ENCODE results near the gene DAD1. TPM values are rescaled to one million over a fixed set of nuclear protein-coding genes. Genes with fewer than 3 reads are reported as not detected.

DAD1 gene
- total RNA-seq, 1 donor from 2014 or later: 145 TPM

- Histone ChIP-seq H3K4me1 (peaks cover 40% of the 10 kb centered on the region), H3K27me3 (no peaks in the 10 kb centered on the region), H3K9me3 (no peaks in the 10 kb centered on the region), H3K27ac (peak overlapping the region; percentile 41), H3K4me3 (no peak overlapping the region), H3K36me3 (no peaks in the 10 kb centered on the region)
- no peak for DNase-seq (ENCODE audit: extremely low spot score in 2 of 2)
- TF ChIP-seq POLR2A (IDR thresholded peaks at IDR 0.05) (no peak), POLR2AphosphoS5 (IDR thresholded peaks at IDR 0.05; ENCODE audit: insufficient read depth in 1 of 2, low read depth in 1 of 2) (peak in 1 of 2 donors; percentile 20)
- intact Hi-C loops (cut with DNase I): loop anchor here (10.0 kb wide), 2 partner anchors 155 to 305 kb away; no protein-coding TSS in a partner anchor
These were observed 38.9 kb downstream of the DAD1 start for GRCh38 chr14:22549981-22550673.

- no peak for DNase-seq (ENCODE audit: extremely low spot score in 2 of 2)
- peak overlapping the region; percentile 41 for H3K27ac ChIP-seq
- TF ChIP-seq CTCF (IDR thresholded peaks at IDR 0.05) (no peak), POLR2AphosphoS5 (IDR thresholded peaks at IDR 0.05; ENCODE audit: insufficient read depth in 1 of 2, low read depth in 1 of 2) (no peak), POLR2A (IDR thresholded peaks at IDR 0.05) (no peak)
- no peaks in the 10 kb centered on the region for H3K36me3 ChIP-seq
- H3K4me3 ChIP-seq: no peak overlapping the region
- intact Hi-C loops (cut with DNase I): no loop called here
- peaks cover 40% of the 10 kb centered on the region for H3K4me1 ChIP-seq
- no peaks in the 10 kb centered on the region for H3K9me3 ChIP-seq
- H3K27me3 ChIP-seq: no peaks in the 10 kb centered on the region
These were observed 39.6 kb downstream of the DAD1 start for GRCh38 chr14:22549324-22549962.

GRCh38 chr14:22547948-22548750 lies 40.9 kb downstream of the DAD1 start:
- Histone ChIP-seq H3K4me3 (no peak overlapping the region), H3K4me1 (peaks cover 40% of the 10 kb centered on the region), H3K27ac (peak overlapping the region; percentile 87), H3K9me3 (no peaks in the 10 kb centered on the region), H3K36me3 (no peaks in the 10 kb centered on the region), H3K27me3 (no peaks in the 10 kb centered on the region)
- intact Hi-C loops (cut with DNase I): no loop called here
- TF ChIP-seq POLR2A (IDR thresholded peaks at IDR 0.05): no peak
- DNase-seq (ENCODE audit: extremely low spot score in 2 of 2): no peak

GRCh38 chr14:22547313-22547947 lies 41.6 kb downstream of the DAD1 start:
- no peak for DNase-seq (ENCODE audit: extremely low spot score in 2 of 2)
- Histone ChIP-seq H3K9me3 (no peaks in the 10 kb centered on the region), H3K27ac (peak overlapping the region; percentile 87), H3K36me3 (no peaks in the 10 kb centered on the region), H3K4me1 (peaks cover 40% of the 10 kb centered on the region), H3K27me3 (no peaks in the 10 kb centered on the region), H3K4me3 (no peak overlapping the region)
- intact Hi-C loops (cut with DNase I): no loop called here
- no peak for TF ChIP-seq POLR2AphosphoS5 (IDR thresholded peaks at IDR 0.05; ENCODE audit: insufficient read depth in 1 of 2, low read depth in 1 of 2)

- Histone ChIP-seq H3K27ac (peak overlapping the region; percentile 87), H3K4me3 (no peak overlapping the region), H3K27me3 (no peaks in the 10 kb centered on the region), H3K9me3 (no peaks in the 10 kb centered on the region), H3K4me1 (peaks cover 43% of the 10 kb centered on the region), H3K36me3 (no peaks in the 10 kb centered on the region)
- no peak for TF ChIP-seq CTCF (IDR thresholded peaks at IDR 0.05)
- no peak for TF ChIP-seq POLR2AphosphoS5 (IDR thresholded peaks at IDR 0.05; ENCODE audit: insufficient read depth in 1 of 2, low read depth in 1 of 2)
- intact Hi-C loops (cut with DNase I): no loop called here
- DNase-seq (ENCODE audit: extremely low spot score in 2 of 2): no peak
These were observed 42.3 kb downstream of the DAD1 start for GRCh38 chr14:22546722-22547071.
